HCT116 (cell line): ENCODE results near the gene INTS6. TPM values are rescaled to one million over a fixed set of nuclear protein-coding genes. Genes with fewer than 3 reads are reported as not detected.

Experiments used
- ATAC-seq: fragments of 200-7000 bp; cut with Tn5 transposase; 2 replicates; pipeline ENCODE4 v1.9.1; 2020; ENCODE audit warnings: mild to moderate bottlenecking, moderate library complexity
- BruUV-seq: library from RNA; stranded (reverse); fragments of 400-500 nt; replicated peaks from 2 replicates; lab custom pipeline; 2021; lab: Mats Ljungman, UMichigan
- CTCF ChIA-PET: fragments of 300-600 bp; sonication (Branson Sonifier 250); formaldehyde crosslinking; loops from one replicate; lab custom pipeline; 2021; ENCODE audit warnings: antibody characterized with exemption; lab: Charles Lee
- POLR2A ChIA-PET: fragments of 300-600, 350-600 bp; sonication (Branson Sonifier 250); formaldehyde crosslinking; loops from one replicate; lab custom pipeline; 2021; ENCODE audit warnings: antibody characterized with exemption; lab: Charles Lee
- RAD21 ChIA-PET, 2 experiments: fragments of 300-600 bp; sonication (Branson Sonifier 250); formaldehyde crosslinking; loops; one replicate each; lab custom pipeline; 2023; ENCODE audit warnings: low total read pairs in 2 of 2; ENCODE audit not compliant: uncharacterized antibody in 2 of 2, unreplicated experiment in 2 of 2, low non-redundant PET in 1 of 2; lab: Charles Lee
- DNase-seq: peaks from one replicate; pipeline ENCODE4 v3.0.0-alpha.2; 2010; ENCODE audit warnings: low read depth, low spot score
- H2AFZ ChIP-seq: fragments of 200-600 bp; shearing (Covaris generic), sonication (generic); 2 replicates; pipeline ENCODE4 v1.6.1; 2017; ENCODE audit warnings: low read depth, mixed run types, mixed read lengths, antibody characterized with exemption, low read length; ENCODE audit not compliant: poor library complexity, severe bottlenecking
- H3K27ac ChIP-seq: 2 replicates; pipeline ENCODE4 v1.5.1; 2012; ENCODE audit warnings: low read depth, low read length
- H3K27me3 ChIP-seq: fragments of 200-600 bp; sonication (generic); 2 replicates; pipeline ENCODE4 v1.6.1; 2016; ENCODE audit warnings: mixed run types, low read length, mixed read lengths; ENCODE audit not compliant: insufficient read depth
- H3K36me3 ChIP-seq, 2 experiments: fragments of 200-500 bp in 1 of 2; fragments of 200-600 bp in 1 of 2; sonication (Bioruptor generic) in 1 of 2; sonication (generic) in 1 of 2; 2 replicates each; pipeline versions ENCODE4 v1.5.1 to v1.6.1; 2014 to 2016; ENCODE audit warnings: low read length in 2 of 2, inconsistent platforms in 1 of 2, mixed read lengths in 1 of 2, mixed run types in 1 of 2; ENCODE audit not compliant: insufficient read depth in 2 of 2, control insufficient read depth in 1 of 2
- H3K4me1 ChIP-seq, 2 experiments: fragments of 200-600 bp in 1 of 2; sonication (generic) in 1 of 2; 2 replicates each; pipeline versions ENCODE4 v1.5.1 to v1.6.1; 2012 to 2017; ENCODE audit warnings: low read length in 2 of 2, inconsistent platforms in 1 of 2, mild to moderate bottlenecking in 1 of 2, mixed read lengths in 1 of 2, mixed run types in 1 of 2, moderate library complexity in 1 of 2; ENCODE audit not compliant: insufficient read depth in 2 of 2, control insufficient read depth in 1 of 2
- H3K4me2 ChIP-seq: fragments of 200-600 bp; sonication (generic); 2 replicates; pipeline ENCODE4 v1.6.1; 2017; ENCODE audit warnings: mixed run types, low read length, mixed read lengths
- H3K4me3 ChIP-seq, 2 experiments: fragments of 200-600 bp in 1 of 2; sonication (generic) in 1 of 2; replicated peaks in 1 of 2; 2 replicates each; pipeline ENCODE4 v1.5.1; 2011 to 2016; ENCODE audit warnings: low read length in 2 of 2, control low read depth in 1 of 2, low read depth in 1 of 2, mild to moderate bottlenecking in 1 of 2, mixed read lengths in 1 of 2, mixed run types in 1 of 2
- H3K79me2 ChIP-seq: fragments of 200-600 bp; sonication (generic); 2 replicates; pipeline ENCODE4 v1.6.1; 2017; ENCODE audit warnings: mild to moderate bottlenecking, mixed run types, low read length, moderate library complexity, mixed read lengths; ENCODE audit not compliant: insufficient read depth
- H3K9ac ChIP-seq: fragments of 200-600 bp; sonication (generic); 2 replicates; pipeline ENCODE4 v1.6.1; 2016; ENCODE audit warnings: low read length, mixed read lengths
- H3K9me2 ChIP-seq: fragments of 200-600 bp; sonication (generic), shearing (Covaris generic); 2 replicates; pipeline ENCODE4 v1.6.1; 2017; ENCODE audit warnings: mixed run types, mild to moderate bottlenecking, moderate library complexity; ENCODE audit not compliant: insufficient read depth
- H3K9me3 ChIP-seq, 2 experiments: fragments of 200-500 bp in 1 of 2; fragments of 200-600 bp in 1 of 2; sonication (Bioruptor generic) in 1 of 2; sonication (generic) in 1 of 2; 2 replicates each; pipeline ENCODE4 v1.6.1; 2014 to 2017; ENCODE audit warnings: low read length in 2 of 2, mixed read lengths in 2 of 2, inconsistent platforms in 1 of 2, low read depth in 1 of 2, mild to moderate bottlenecking in 1 of 2, mixed run types in 1 of 2, moderate library complexity in 1 of 2; ENCODE audit not compliant: control insufficient read depth in 1 of 2, insufficient read depth in 1 of 2
- H4K20me1 ChIP-seq: fragments of 200-600 bp; sonication (generic), shearing (Covaris generic); 2 replicates; pipeline ENCODE4 v1.6.1; 2017; ENCODE audit warnings: mixed run types, mild to moderate bottlenecking, moderate library complexity; ENCODE audit not compliant: insufficient read depth
- CEBPB ChIP-seq: IDR thresholded peaks from 2 replicates; pipeline ENCODE4 v1.6.1; 2012; ENCODE audit warnings: low read depth
- EGR1 ChIP-seq: IDR thresholded peaks from 2 replicates; pipeline ENCODE4 v1.6.1; 2012; ENCODE audit warnings: low read depth
- POLR2AphosphoS5 ChIP-seq: IDR thresholded peaks from 2 replicates; pipeline ENCODE4 v1.6.1; 2011; ENCODE audit warnings: mild to moderate bottlenecking, low read depth, low read length, moderate library complexity
- RAD21 ChIP-seq: IDR thresholded peaks from 2 replicates; pipeline ENCODE4 v1.6.1; 2012; ENCODE audit warnings: low read depth, mild to moderate bottlenecking
- SRF ChIP-seq: IDR thresholded peaks from 2 replicates; pipeline ENCODE4 v1.6.1; 2012; ENCODE audit warnings: low read depth
- intact Hi-C: fragments of 100-400 bp; cut with micrococcal nuclease; formaldehyde crosslinking; loops from 2 replicates; pipeline ENCODE4 v1.10.0; 2022
- total RNA-seq: library from RNA; stranded (reverse); gene quantifications from one replicate; pipeline ENCODE4 v1.2.1, GENCODE V29; 2021; ENCODE audit not compliant: unreplicated experiment

Gene INTS6
- total RNA-seq, 1 experiment from 2014 or later: 44.7 TPM

DNA sequence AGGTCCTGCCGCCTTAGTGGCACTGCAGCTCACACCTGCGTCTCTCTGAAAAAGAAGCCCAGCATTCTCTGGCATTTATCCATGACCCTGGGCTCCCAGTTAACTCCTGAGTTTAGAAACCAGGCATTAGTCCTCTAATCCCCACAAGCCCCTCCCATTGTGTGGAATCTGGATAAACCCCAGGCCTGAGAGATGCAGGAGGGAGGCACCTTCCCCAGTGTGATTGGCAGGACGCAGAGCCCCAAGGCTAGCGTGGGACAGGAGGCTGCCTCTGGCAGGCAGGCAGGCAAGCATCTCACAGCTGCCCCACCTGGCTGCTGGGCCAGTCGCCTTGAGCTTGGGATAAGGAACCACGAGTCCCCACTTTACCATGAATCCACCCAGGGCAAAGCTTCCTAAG, 124.3 kb downstream of the INTS6 start:
- Histone ChIP-seq H3K4me2 (no peak overlapping the region), H3K79me2 (no peaks in the 10 kb centered on the region), H4K20me1 (no peaks in the 10 kb centered on the region), H3K36me3 (no peaks in the 10 kb centered on the region), H3K27me3 (no peaks in the 10 kb centered on the region), H3K9me2 (no peaks in the 10 kb centered on the region), H3K9me3 (no peaks in the 10 kb centered on the region)
- ChIA-PET CTCF (no interaction called here), POLR2A (no interaction called here)
- intact Hi-C loops: no loop called here
- no TSS peak for BruUV-seq
- ATAC-seq: no peak
- TF ChIP-seq POLR2AphosphoS5: no peak
- TF ChIP-seq, all 23 proteins: peak for 0
- Histone ChIP-seq H3K4me3 (no peak overlapping the region), H3K27ac (no peak overlapping the region), H3K4me1 (no peaks in the 10 kb centered on the region), H3K9ac (no peak overlapping the region), H2AFZ (no peak overlapping the region)
- DNase-seq: no peak
- RAD21 ChIA-PET: no interaction called here

DNA sequence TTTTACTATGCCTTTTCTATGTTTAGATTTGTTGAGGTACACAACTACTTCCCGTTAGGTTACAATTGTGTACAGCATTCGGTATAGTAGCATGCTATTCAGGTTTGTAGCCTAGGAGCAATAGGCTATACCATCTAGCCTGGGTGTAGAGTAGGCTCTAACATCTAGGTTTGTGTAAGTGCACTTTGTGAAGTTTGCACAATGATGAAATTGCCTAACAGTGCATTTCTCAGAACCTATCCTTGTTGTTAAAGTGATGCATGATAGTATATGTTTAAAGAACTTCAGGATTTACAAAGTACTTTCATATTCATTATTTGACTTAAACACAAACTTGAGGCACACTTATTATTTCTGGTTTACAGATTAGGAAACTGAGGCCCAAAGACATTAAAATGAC, 124.9 kb downstream of the INTS6 start:
- H3K79me2 ChIP-seq: no peaks in the 10 kb centered on the region
- ChIA-PET CTCF (no interaction called here), POLR2A (no interaction called here), RAD21 (no interaction called here)
- no peak for TF ChIP-seq SRF
- no peak for TF ChIP-seq EGR1
- TF ChIP-seq CEBPB: no peak
- no peak for TF ChIP-seq RAD21
- H3K4me2 ChIP-seq: no peak overlapping the region
- no peaks in the 10 kb centered on the region for H3K27me3 ChIP-seq
- intact Hi-C loops: no loop called here
- no peaks in the 10 kb centered on the region for H4K20me1 ChIP-seq
- H3K9me2 ChIP-seq: no peaks in the 10 kb centered on the region
- DNase-seq (no peak), ATAC-seq (no peak)
- H3K36me3 ChIP-seq: no peaks in the 10 kb centered on the region
- H3K4me1 ChIP-seq: no peaks in the 10 kb centered on the region
- no peaks in the 10 kb centered on the region for H3K9me3 ChIP-seq
- H3K27ac ChIP-seq: no peak overlapping the region
- H2AFZ ChIP-seq: no peak overlapping the region
- BruUV-seq: no TSS peak
- no peak overlapping the region for H3K4me3 ChIP-seq
- H3K9ac ChIP-seq: no peak overlapping the region
